Activated T-cell treated with anti-CD3 and anti-CD28 coated beads, Interleukin-2, amount 50 U/mL, for 4 hours (primary cell): ENCODE results near the gene TRIM28. TPM values are rescaled to one million over a fixed set of nuclear protein-coding genes. Genes with fewer than 3 reads are reported as not detected.
"Not testable (repeated sequence)": the region's sequence is repeated elsewhere in the genome, so short reads cannot be mapped to it uniquely, and the experiment has no call there.

Experiments
- ATAC-seq, 2 donors: fragments of 200-7000 bp; cut with Tn5 transposase; one replicate each; pipeline ENCODE4 v1.10.0; 2021
- DNase-seq: peaks from one replicate; pipeline ENCODE4 v3.0.0-alpha.2; 2020
- H3K27me3 Mint-ChIP-seq: one replicate; pipeline ENCODE4 v1.8.0; 2021; ENCODE audit warnings: low read depth, mixed read lengths
- H3K36me3 Mint-ChIP-seq: one replicate; pipeline ENCODE4 v1.8.0; 2022; ENCODE audit warnings: mixed read lengths; ENCODE audit not compliant: insufficient read depth
- H3K4me1 Mint-ChIP-seq: one replicate; pipeline ENCODE4 v1.8.0; 2021; ENCODE audit warnings: low read depth, mixed read lengths
- H3K4me3 Mint-ChIP-seq: one replicate; pipeline ENCODE4 v1.8.0; 2021; ENCODE audit warnings: mild to moderate bottlenecking, moderate library complexity, mixed read lengths
- H3K9me3 Mint-ChIP-seq: one replicate; pipeline ENCODE4 v1.8.0; 2021; ENCODE audit warnings: mixed read lengths
- total RNA-seq, 3 donors: library from RNA; stranded (reverse); gene quantifications; one replicate each; pipeline ENCODE4 v1.2.1, GENCODE V29; 2021

The TRIM28 gene
- total RNA-seq, 3 donors from 2014 or later, result 850 to 963 (median 920) TPM

DNA sequence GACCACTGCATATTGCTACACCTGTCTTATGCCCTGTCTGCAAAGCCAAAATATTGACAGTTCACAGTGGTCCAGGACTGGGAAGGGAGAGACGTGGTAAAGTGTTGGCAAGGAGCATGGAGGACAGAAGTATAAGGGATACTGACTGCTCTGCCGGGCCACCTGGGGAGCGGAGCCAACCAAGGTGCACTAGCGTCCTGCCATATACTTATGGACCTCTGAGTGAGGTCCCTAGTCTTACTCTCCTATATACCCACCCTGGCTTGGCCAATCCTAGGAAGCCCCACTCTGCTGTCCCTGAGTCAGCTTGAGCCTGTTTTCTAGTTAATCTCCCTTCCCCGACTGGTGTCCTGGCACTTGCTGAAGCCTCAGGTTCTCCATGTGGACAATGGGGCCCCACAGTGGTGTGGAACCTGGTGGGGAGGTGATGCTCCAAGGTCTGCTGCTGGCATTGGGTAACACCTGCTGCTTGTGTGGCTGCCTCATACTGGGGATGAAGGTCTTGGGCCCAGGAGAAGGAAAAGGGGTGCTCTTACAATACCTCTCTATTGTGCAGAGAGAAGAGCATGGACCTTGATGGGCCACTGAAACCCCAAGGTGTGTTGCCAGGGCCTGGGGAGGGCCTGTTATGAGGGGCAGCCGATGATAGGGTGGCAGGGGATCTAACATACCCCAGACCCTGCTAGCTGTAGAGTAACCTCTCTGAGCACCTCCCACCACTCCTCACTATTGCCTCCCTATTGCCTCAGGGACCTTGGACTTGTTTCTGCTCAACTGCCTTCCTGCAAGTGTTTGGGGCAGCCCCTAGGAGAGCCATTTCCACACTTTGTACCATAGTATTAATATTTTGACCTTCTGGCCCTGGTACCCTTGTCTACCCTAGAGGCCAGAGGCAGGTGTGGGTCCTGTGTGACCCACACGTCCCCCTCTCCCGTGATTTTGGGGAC lies 6.7 kb upstream of the TRIM28 start:
- ATAC-seq (no peak), DNase-seq (no peak)
- Mint-ChIP-seq H3K4me3 (peak overlapping the region; percentile 26), H3K36me3 (no peaks in the 10 kb centered on the region), H3K9me3 (no peaks in the 10 kb centered on the region), H3K4me1 (peaks cover 4% of the 10 kb centered on the region), H3K27me3 (peaks cover 8% of the 10 kb centered on the region)

GRCh38 chr19:58538257-58539168 lies 5.4 kb upstream of the TRIM28 start:
- Mint-ChIP-seq H3K4me3 (peak overlapping the region; percentile 64), H3K27me3 (peaks cover 6% of the 10 kb centered on the region), H3K4me1 (peaks cover 5% of the 10 kb centered on the region), H3K36me3 (no peaks in the 10 kb centered on the region), H3K9me3 (no peaks in the 10 kb centered on the region)
- ATAC-seq (peak; percentile 86 to 91), DNase-seq (no peak)

GRCh38 chr19:58539169-58539559 lies 4.7 kb upstream of the TRIM28 start:
- not testable (repeated sequence) for H3K27me3 Mint-ChIP-seq, H3K4me3 Mint-ChIP-seq, DNase-seq, ATAC-seq, H3K36me3 Mint-ChIP-seq, H3K9me3 Mint-ChIP-seq
- peaks cover 10% of the 10 kb centered on the region for H3K4me1 Mint-ChIP-seq

- H3K27me3 Mint-ChIP-seq, H3K9me3 Mint-ChIP-seq, ATAC-seq, DNase-seq: not testable (repeated sequence)
- Mint-ChIP-seq H3K36me3 (peaks cover 24% of the 10 kb centered on the region), H3K4me1 (peaks cover 28% of the 10 kb centered on the region), H3K4me3 (peak overlapping the region; percentile 48)
These were observed 1.1 kb upstream of the TRIM28 start for GRCh38 chr19:58542641-58543372.

DNA sequence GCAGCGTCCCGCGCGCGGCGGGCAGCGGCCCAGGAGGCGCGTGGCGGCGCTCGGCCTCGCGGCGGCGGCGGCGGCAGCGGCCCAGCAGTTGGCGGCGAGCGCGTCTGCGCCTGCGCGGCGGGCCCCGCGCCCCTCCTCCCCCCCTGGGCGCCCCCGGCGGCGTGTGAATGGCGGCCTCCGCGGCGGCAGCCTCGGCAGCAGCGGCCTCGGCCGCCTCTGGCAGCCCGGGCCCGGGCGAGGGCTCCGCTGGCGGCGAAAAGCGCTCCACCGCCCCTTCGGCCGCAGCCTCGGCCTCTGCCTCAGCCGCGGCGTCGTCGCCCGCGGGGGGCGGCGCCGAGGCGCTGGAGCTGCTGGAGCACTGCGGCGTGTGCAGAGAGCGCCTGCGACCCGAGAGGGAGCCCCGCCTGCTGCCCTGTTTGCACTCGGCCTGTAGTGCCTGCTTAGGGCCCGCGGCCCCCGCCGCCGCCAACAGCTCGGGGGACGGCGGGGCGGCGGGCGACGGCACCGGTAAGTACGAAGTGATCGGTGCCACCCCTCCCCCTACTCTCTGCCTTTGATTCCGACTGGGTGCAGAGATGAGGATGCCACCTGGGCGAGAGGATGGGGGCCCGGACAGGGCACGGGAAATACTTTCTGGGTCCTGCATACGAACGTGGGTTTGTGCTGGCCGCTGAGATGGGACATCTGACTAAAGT lies 874 bp downstream of the TRIM28 start:
- peak; percentile 73 for DNase-seq
- Mint-ChIP-seq H3K36me3 (peaks cover 35% of the 10 kb centered on the region), H3K27me3 (no peaks in the 10 kb centered on the region), H3K4me1 (peaks cover 26% of the 10 kb centered on the region), H3K4me3 (peak overlapping the region; percentile 95), H3K9me3 (no peaks in the 10 kb centered on the region)
- peak; percentile 60 to 61 for ATAC-seq

- peaks cover 37% of the 10 kb centered on the region for H3K36me3 Mint-ChIP-seq
These were observed 1.6 kb downstream of the TRIM28 start for GRCh38 chr19:58545286-58546018.

DNA sequence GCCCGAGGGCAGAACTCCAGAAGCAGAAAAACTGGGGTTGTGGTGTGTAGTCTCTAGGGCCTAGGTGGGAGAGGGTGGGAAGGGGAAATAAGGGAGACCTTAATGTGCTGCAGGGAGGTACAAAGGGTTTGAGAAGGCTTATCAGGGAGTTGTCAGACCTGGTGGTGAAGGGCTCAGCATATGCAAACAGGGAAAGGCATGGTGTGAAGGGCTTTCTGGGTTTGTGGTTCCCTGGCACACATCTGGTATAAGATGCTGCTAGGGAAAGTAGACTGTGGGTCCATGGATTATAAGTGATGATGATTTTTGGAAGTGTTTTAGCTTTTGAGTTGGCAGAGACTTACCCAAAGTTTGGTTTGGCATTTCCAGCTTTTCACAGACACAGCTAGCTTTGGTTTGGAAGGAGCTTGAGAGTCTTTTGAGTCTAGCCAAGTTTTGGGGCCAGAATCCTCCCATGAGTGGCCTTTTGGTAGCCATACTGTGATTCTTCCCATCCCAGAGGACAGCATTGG lies 2.2 kb downstream of the TRIM28 start:
- Mint-ChIP-seq H3K4me1 (peaks cover 26% of the 10 kb centered on the region), H3K4me3 (peak overlapping the region; percentile 95), H3K9me3 (no peaks in the 10 kb centered on the region), H3K27me3 (no peaks in the 10 kb centered on the region), H3K36me3 (peaks cover 40% of the 10 kb centered on the region)
- DNase-seq (no peak), ATAC-seq (no peak)

More at GRCh38 chr19:58545286-58546018, 1.6 kb downstream of the TRIM28 start:
- no peaks in the 10 kb centered on the region for H3K27me3 Mint-ChIP-seq
- ATAC-seq (no peak), DNase-seq (no peak)
- no peaks in the 10 kb centered on the region for H3K9me3 Mint-ChIP-seq
- H3K4me3 Mint-ChIP-seq, result peak overlapping the region; percentile 95
- peaks cover 26% of the 10 kb centered on the region for H3K4me1 Mint-ChIP-seq

DNA sequence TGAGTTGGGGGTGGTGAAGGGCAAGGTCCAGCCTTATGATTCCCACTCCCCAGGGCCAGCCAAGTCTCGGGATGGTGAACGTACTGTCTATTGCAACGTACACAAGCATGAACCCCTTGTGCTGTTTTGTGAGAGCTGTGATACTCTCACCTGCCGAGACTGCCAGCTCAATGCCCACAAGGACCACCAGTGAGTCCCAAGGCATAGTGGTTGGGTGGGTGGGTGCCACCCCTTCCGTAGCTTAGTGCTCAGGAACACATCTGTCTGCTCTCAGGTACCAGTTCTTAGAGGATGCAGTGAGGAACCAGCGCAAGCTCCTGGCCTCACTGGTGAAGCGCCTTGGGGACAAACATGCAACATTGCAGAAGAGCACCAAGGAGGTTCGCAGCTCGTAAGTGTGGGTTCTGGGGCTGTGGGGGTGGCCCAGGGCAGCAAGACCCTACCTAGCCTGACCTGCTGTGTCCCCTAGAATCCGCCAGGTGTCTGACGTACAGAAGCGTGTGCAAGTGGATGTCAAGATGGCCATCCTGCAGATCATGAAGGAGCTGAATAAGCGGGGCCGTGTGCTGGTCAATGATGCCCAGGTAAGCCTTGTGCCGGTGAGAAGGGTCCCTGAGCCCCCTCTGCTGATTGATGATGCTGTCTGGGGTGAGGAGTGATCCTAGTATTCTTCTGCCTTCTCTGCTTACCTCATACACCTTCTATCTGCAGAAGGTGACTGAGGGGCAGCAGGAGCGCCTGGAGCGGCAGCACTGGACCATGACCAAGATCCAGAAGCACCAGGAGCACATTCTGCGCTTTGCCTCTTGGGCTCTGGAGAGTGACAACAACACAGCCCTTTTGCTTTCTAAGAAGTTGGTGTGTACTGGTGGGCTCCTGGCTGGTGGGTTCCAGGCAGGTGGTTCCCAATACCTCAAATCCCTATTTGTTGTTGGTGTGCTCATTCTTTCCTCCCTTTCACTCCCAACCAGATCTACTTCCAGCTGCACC lies 3.8 kb downstream of the TRIM28 start:
- Mint-ChIP-seq H3K9me3 (no peaks in the 10 kb centered on the region), H3K4me3 (peak overlapping the region; percentile 95)

DNA sequence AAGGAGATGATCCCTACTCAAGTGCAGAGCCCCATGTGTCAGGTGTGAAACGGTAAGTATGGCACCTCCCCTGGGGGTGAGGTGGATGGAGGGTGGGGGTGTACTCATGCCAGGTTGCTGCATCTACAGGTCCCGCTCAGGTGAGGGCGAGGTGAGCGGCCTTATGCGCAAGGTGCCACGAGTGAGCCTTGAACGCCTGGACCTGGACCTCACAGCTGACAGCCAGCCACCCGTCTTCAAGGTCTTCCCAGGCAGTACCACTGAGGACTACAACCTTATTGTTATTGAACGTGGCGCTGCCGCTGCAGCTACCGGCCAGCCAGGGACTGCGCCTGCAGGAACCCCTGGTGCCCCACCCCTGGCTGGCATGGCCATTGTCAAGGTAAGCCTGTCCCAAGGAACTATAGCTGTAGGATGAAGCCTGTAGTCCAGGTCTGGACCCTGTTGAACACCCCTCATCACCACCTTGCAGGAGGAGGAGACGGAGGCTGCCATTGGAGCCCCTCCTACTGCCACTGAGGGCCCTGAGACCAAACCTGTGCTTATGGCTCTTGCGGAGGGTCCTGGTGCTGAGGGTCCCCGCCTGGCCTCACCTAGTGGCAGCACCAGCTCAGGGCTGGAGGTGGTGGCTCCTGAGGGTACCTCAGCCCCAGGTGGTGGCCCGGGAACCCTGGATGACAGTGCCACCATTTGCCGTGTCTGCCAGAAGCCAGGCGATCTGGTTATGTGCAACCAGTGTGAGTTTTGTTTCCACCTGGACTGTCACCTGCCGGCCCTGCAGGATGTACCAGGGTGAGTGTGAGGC lies 5.2 kb downstream of the TRIM28 start:
- no peaks in the 10 kb centered on the region for H3K9me3 Mint-ChIP-seq
- DNase-seq, result no peak
- H3K4me1 Mint-ChIP-seq, result peaks cover 32% of the 10 kb centered on the region
- H3K27me3 Mint-ChIP-seq, result no peaks in the 10 kb centered on the region
- ATAC-seq, result no peak
- H3K4me3 Mint-ChIP-seq, result no peak overlapping the region
- H3K36me3 Mint-ChIP-seq, result peaks cover 60% of the 10 kb centered on the region

More for the DNA sequence above, 3.8 kb downstream of the TRIM28 start:
- Mint-ChIP-seq H3K4me1 (peaks cover 28% of the 10 kb centered on the region), H3K36me3 (peaks cover 50% of the 10 kb centered on the region), H3K27me3 (no peaks in the 10 kb centered on the region)
- ATAC-seq, result no peak
- no peak for DNase-seq

DNA sequence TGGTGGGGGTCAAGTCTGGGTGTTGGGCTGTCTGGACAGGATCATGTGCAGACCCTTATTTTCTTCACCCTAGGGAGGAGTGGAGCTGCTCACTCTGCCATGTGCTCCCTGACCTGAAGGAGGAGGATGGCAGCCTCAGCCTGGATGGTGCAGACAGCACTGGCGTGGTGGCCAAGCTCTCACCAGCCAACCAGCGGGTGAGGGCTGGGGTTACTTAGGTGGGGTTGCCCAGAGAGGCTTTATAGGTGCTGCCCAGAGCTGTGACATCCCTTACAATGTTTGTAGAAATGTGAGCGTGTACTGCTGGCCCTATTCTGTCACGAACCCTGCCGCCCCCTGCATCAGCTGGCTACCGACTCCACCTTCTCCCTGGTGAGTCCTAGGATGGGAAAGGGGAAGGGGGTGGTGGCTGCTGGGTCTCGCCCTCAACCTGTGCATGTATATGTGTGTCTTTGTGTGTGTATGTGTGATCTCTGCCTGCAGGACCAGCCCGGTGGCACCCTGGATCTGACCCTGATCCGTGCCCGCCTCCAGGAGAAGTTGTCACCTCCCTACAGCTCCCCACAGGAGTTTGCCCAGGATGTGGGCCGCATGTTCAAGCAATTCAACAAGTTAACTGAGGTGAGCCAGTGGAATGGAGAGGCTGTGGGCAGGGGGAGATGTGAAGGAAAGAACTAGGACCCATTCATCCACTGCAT lies 5.9 kb downstream of the TRIM28 start:
- Mint-ChIP-seq H3K36me3 (peaks cover 63% of the 10 kb centered on the region), H3K27me3 (no peaks in the 10 kb centered on the region), H3K4me3 (no peak overlapping the region), H3K9me3 (no peaks in the 10 kb centered on the region), H3K4me1 (peaks cover 36% of the 10 kb centered on the region)
- ATAC-seq, result no peak
- DNase-seq, result no peak
